ENCODE data around the gene TCFL5.
A peak's percentile ranks its signal among the peaks of the same experiment; 100 is the strongest.

The TCFL5 gene

DNA sequence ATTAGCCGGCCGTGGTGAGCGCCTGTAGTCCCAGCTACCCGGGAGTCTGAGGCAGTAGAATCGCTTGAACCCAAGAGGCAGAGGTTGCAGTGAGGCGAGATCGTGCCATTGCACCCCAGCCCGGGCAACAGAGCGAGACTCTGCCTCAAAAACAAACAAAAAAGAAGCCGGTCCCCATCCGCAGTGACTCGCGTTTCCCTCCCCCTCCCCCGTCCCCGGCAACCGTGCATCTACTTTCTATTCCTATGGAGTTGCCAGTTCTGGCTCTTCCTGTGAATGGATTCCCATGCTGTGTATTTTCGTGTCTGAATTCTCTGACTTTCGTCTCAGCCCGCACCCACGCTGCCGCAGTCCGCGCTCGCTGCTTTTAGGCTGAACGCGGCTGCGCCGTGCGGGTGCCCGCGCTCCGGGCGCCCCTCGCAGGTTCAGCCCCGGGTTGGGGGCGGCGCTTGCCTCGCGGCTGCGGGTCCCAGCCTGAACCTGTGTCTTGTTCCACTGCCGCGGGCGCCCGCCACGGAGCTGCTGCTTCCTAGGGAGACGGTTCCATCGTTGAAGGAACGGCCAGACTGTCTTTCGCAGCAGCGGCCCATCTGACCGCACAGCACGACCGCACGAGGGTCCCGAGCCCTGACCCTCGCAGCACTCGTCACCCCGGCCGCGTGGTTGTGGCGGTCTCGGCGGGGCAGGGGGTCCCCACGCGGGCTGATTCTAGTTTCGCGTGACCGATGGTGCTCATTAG is 66.4 kb downstream of the TCFL5 start (continued):
- TF ChIP-seq, protein P1, sequence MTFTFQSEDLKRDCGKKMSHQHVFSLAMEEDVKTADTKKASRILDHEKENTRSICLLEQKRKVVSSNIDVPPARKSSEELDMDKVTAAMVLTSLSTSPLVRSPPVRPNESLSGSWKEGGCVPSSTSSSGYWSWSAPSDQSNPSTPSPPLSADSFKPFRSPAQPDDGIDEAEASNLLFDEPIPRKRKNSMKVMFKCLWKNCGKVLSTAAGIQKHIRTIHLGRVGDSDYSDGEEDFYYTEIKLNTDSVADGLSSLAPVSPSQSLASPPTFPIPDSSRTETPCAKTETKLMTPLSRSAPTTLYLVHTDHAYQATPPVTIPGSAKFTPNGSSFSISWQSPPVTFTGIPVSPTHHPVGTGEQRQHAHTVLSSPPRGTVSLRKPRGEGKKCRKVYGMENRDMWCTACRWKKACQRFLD (tag by site-specific recombination; IDR thresholded peaks at IDR 0.05): no peak
- TF ChIP-seq ZBTB21 (tag by site-specific recombination; IDR thresholded peaks at IDR 0.05): 0 out of 2 replicates have a peak, but pooled peaks have one; percentile 1
- peak; percentile 66 for TF ChIP-seq SP2 (tag by site-specific recombination; IDR thresholded peaks at IDR 0.05)
- TF ChIP-seq ZNF560 (tag by site-specific recombination; IDR thresholded peaks at IDR 0.05; ENCODE audit: borderline replicate concordance): no peak
- TF ChIP-seq, protein P2, sequence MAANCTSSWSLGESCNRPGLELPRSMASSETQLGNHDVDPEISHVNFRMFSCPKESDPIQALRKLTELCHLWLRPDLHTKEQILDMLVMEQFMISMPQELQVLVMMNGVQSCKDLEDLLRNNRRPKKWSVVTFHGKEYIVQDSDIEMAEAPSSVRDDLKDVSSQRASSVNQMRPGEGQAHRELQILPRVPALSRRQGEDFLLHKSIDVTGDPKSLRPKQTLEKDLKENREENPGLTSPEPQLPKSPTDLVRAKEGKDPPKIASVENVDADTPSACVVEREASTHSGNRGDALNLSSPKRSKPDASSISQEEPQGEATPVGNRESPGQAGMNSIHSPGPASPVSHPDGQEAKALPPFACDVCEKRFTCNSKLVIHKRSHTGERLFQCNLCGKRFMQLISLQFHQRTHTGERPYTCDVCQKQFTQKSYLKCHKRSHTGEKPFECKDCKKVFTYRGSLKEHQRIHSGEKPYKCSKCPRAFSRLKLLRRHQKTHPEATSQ (tag by site-specific recombination; IDR thresholded peaks at IDR 0.05): peak; percentile 58; the same call in 1 of the 2 replicates
- TF ChIP-seq ZNF433 (tag by site-specific recombination; IDR thresholded peaks at IDR 0.05; ENCODE audit: low read depth): no peak
- TF ChIP-seq, protein P3, sequence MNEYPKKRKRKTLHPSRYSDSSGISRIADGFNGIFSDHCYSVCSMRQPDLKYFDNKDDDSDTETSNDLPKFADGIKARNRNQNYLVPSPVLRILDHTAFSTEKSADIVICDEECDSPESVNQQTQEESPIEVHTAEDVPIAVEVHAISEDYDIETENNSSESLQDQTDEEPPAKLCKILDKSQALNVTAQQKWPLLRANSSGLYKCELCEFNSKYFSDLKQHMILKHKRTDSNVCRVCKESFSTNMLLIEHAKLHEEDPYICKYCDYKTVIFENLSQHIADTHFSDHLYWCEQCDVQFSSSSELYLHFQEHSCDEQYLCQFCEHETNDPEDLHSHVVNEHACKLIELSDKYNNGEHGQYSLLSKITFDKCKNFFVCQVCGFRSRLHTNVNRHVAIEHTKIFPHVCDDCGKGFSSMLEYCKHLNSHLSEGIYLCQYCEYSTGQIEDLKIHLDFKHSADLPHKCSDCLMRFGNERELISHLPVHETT (tag by site-specific recombination; IDR thresholded peaks at IDR 0.05): no peak
- no peak for TF ChIP-seq KLF9 (tag by site-specific recombination; IDR thresholded peaks at IDR 0.05; ENCODE audit: low read depth)
- TF ChIP-seq, protein P4, sequence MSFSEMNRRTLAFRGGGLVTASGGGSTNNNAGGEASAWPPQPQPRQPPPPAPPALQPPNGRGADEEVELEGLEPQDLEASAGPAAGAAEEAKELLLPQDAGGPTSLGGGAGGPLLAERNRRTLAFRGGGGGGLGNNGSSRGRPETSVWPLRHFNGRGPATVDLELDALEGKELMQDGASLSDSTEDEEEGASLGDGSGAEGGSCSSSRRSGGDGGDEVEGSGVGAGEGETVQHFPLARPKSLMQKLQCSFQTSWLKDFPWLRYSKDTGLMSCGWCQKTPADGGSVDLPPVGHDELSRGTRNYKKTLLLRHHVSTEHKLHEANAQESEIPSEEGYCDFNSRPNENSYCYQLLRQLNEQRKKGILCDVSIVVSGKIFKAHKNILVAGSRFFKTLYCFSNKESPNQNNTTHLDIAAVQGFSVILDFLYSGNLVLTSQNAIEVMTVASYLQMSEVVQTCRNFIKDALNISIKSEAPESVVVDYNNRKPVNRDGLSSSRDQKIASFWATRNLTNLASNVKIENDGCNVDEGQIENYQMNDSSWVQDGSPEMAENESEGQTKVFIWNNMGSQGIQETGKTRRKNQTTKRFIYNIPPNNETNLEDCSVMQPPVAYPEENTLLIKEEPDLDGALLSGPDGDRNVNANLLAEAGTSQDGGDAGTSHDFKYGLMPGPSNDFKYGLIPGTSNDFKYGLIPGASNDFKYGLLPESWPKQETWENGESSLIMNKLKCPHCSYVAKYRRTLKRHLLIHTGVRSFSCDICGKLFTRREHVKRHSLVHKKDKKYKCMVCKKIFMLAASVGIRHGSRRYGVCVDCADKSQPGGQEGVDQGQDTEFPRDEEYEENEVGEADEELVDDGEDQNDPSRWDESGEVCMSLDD (tag by site-specific recombination; IDR thresholded peaks at IDR 0.05): peak; percentile 71
- TF ChIP-seq YY2 (tag by site-specific recombination; IDR thresholded peaks at IDR 0.05): no peak
- TF ChIP-seq, protein P5, sequence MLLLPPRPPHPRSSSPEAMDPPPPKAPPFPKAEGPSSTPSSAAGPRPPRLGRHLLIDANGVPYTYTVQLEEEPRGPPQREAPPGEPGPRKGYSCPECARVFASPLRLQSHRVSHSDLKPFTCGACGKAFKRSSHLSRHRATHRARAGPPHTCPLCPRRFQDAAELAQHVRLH (tag by site-specific recombination; IDR thresholded peaks at IDR 0.05): no peak; the same call in none of the 2 replicates
- TF ChIP-seq ZNF510 (tag by site-specific recombination; IDR thresholded peaks at IDR 0.05; ENCODE audit: insufficient replicate concordance): no peak

DNA sequence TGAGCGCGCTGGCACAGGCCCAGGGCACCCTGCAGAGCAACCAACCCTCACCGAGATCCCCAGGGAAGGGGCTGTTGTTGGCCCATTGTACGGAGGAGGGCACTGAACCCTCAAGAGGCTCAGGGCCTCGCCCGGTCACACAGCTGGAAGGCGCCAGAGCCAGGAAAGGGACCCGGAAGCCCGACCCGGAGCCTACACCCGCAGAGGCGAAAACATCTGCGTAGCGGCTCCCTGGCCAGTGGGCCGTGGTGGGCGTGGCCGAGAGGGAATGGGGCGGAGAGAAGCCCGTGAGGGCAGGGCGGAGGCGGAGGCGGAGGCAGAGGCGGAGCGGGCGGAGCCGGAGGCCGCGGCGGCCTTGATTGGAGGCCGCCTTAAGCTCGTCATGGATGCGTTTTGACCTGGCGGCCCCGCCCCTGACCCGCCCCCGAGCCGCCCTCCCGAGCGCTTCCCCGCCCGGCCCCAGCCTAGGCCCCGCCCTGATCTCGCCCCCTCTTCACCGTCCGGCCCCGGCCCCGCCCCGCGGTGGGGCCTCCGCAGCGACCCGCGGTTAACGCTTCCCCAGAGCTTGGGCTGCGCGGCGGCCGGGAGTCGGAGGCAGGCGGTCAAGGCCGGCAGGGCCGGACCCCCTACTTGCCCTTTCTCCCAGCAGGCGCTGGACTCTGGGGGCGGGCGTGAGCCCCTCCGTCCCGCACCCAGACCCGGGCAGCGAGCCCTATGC is 67.5 kb downstream of the TCFL5 start:
- Histone ChIP-seq H3K9me3 (ENCODE audit: control insufficient read depth, insufficient read depth, low read depth, low read length) (no peaks in the 10 kb centered on the region), H3K4me1 (ENCODE audit: control insufficient read depth, insufficient read depth, low read length) (no peaks in the 10 kb centered on the region), H3K27ac (ENCODE audit: extremely low read depth, low read depth, low read length) (0 out of 2 replicates have a peak overlapping the region, but pooled peaks have one; percentile 35), H3K36me3 (ENCODE audit: control insufficient read depth in 2 of 2, insufficient read depth in 1 of 2, low read length in 2 of 2) (peaks cover 0 to 18% of the 10 kb centered on the region in 2 experiments; a peak in 1 of 3 replicates), H3K4me3 (ENCODE audit: low read depth, low read length) (peak overlapping the region; percentile 37)
- POLR2A ChIA-PET: interaction anchor here (0.5 to 3.5 kb wide), 14 partner anchors 8 to 407 kb away, joined by 3 to 22 read pairs (median 3); partner anchors contain the start of genes OGFR, RPS21, SLCO4A1 and TCFL5
- CTCF ChIA-PET: interaction anchor here (0.6 to 3.6 kb wide), 10 partner anchors 10 to 384 kb away, joined by 3 to 34 read pairs (median 4); no protein-coding TSS in a partner anchor
- TF ChIP-seq ZNF140 (tag by site-specific recombination; IDR thresholded peaks at IDR 0.05) (no peak), SP3 (tag by site-specific recombination; IDR thresholded peaks at IDR 0.05) (peak; percentile 94), SP2 (tag by site-specific recombination; IDR thresholded peaks at IDR 0.05) (peak; percentile 82), ZBTB48 (tag by site-specific recombination; IDR thresholded peaks at IDR 0.05) (0 out of 2 replicates have a peak, but pooled peaks have one; percentile 87), ZNF561 (tag by site-specific recombination; IDR thresholded peaks at IDR 0.05; ENCODE audit: borderline replicate concordance) (peak; percentile 35; the same call in 1 of the 2 replicates), ZNF510 (tag by site-specific recombination; IDR thresholded peaks at IDR 0.05; ENCODE audit: insufficient replicate concordance) (no peak)
- TF ChIP-seq, protein P6, sequence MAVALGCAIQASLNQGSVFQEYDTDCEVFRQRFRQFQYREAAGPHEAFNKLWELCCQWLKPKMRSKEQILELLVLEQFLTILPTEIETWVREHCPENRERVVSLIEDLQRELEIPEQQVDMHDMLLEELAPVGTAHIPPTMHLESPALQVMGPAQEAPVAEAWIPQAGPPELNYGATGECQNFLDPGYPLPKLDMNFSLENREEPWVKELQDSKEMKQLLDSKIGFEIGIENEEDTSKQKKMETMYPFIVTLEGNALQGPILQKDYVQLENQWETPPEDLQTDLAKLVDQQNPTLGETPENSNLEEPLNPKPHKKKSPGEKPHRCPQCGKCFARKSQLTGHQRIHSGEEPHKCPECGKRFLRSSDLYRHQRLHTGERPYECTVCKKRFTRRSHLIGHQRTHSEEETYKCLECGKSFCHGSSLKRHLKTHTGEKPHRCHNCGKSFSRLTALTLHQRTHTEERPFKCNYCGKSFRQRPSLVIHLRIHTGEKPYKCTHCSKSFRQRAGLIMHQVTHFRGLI (tag by site-specific recombination; IDR thresholded peaks at IDR 0.05): no peak
- TF ChIP-seq, protein P7, sequence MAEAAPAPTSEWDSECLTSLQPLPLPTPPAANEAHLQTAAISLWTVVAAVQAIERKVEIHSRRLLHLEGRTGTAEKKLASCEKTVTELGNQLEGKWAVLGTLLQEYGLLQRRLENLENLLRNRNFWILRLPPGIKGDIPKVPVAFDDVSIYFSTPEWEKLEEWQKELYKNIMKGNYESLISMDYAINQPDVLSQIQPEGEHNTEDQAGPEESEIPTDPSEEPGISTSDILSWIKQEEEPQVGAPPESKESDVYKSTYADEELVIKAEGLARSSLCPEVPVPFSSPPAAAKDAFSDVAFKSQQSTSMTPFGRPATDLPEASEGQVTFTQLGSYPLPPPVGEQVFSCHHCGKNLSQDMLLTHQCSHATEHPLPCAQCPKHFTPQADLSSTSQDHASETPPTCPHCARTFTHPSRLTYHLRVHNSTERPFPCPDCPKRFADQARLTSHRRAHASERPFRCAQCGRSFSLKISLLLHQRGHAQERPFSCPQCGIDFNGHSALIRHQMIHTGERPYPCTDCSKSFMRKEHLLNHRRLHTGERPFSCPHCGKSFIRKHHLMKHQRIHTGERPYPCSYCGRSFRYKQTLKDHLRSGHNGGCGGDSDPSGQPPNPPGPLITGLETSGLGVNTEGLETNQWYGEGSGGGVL (tag by site-specific recombination; IDR thresholded peaks at IDR 0.05): peak; percentile 41; the same call in 1 of the 2 replicates
- TF ChIP-seq, protein P8, sequence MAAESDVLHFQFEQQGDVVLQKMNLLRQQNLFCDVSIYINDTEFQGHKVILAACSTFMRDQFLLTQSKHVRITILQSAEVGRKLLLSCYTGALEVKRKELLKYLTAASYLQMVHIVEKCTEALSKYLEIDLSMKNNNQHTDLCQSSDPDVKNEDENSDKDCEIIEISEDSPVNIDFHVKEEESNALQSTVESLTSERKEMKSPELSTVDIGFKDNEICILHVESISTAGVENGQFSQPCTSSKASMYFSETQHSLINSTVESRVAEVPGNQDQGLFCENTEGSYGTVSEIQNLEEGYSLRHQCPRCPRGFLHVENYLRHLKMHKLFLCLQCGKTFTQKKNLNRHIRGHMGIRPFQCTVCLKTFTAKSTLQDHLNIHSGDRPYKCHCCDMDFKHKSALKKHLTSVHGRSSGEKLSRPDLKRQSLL (tag by site-specific recombination; IDR thresholded peaks at IDR 0.05): peak; percentile 86
